Tibial nerve (tissue), 3 donors: ENCODE measurements around the gene CCDC61.

Experiments used
- CTCF ChIP-seq, 5 experiments: fragments of 200-600 bp in 3 of 5; fragments of 450-650 bp in 2 of 5; sonication (generic) in 3 of 5; IDR thresholded peaks; one replicate each; pipeline ENCODE4 v1.5.1; 2016 to 2019; ENCODE audit warnings: antibody characterized with exemption in 5 of 5, mild to moderate bottlenecking in 3 of 5, moderate library complexity in 2 of 5
- POLR2A ChIP-seq, 2 donors: fragments of 450-650 bp; IDR thresholded peaks; one replicate each; pipeline ENCODE4 v1.6.1; 2017; ENCODE audit warnings: antibody characterized with exemption in 2 of 2, mild to moderate bottlenecking in 2 of 2, moderate library complexity in 2 of 2

- TF ChIP-seq POLR2A (IDR thresholded peaks at IDR 0.05) (no peak), CTCF (IDR thresholded peaks at IDR 0.05) (no peak)
Observed at GRCh38 chr19:46030812-46031550, 35.7 kb downstream of the CCDC61 start.
